ENCODE results near the gene BIRC6.
"Not testable (repeated sequence)": the region's sequence is repeated elsewhere in the genome, so short reads cannot be mapped to it uniquely, and the experiment has no call there.

Gene BIRC6

DNA sequence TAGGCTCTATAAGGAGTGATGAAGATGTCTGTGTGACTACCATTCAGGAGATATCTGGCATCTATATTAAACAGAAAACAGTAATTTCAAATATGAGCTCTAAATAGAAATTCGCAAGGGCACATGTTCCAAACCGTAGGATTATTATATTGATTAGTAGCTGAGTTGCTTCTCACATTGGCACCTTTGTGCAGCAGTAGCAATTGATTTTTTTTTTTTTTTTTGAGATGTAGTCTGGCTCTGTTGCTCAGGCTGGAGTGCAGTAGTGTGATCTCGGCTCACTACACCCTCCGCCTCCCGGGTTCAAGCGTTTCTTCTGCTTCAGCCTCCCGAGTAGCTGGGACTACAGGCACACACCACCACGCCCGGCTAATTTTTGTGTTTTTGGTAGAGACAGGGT, 12.4 kb downstream of the BIRC6 start:
- no peak for TF ChIP-seq CTCF (IDR thresholded peaks at IDR 0.05; ENCODE audit: extremely low read depth, missing control alignments)
- no peak for DNase-seq (ENCODE audit: low spot score)

DNA sequence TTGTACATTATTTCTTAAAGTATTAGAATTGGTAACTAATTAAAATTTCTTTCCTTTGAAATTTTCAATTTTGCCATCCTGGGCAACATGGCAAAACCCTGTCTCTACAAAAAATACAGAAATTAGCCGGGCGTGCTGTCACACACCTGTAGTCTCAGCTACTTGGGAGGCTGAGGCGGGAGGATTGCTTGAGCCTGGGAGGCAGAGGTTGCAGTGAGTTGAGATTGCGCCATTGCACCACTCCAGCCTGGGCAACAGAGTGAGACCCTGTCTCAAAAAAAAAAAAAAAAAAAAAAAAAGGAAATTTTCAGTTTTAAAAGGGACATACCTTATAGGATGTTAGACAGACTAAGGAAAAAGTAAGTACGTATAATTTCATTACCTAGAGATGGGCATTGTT, 14.1 kb downstream of the BIRC6 start:
- not testable (repeated sequence) for DNase-seq (ENCODE audit: low spot score)

GRCh38 chr2:32372519-32373182, 15.8 kb downstream of the BIRC6 start:
- no peak for DNase-seq (ENCODE audit: low spot score)
- TF ChIP-seq CTCF (IDR thresholded peaks at IDR 0.05; ENCODE audit: extremely low read depth, missing control alignments), result no peak

GRCh38 chr2:32375228-32375892, 18.5 kb downstream of the BIRC6 start:
- no peak for DNase-seq (ENCODE audit: low spot score)
- no peak for TF ChIP-seq CTCF (IDR thresholded peaks at IDR 0.05; ENCODE audit: extremely low read depth, missing control alignments)

DNA sequence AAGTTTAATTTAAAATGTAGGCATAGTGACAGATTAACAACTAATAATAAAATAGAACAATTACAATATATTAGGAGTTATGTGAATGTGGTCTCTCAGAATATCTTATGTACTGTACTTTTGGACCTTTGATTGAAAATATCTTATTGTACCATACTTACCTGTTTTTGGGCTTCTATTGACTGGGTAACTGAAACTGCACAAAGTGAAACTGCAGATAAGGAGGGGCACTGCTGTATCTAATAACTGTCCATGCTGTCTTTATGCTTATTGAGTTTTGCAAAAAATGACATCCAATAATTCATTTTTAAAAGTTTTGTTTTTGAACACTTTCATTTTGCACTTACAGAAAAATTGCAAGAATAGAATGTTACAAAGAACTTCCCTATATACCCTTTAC, 19.9 kb downstream of the BIRC6 start:
- no peak for TF ChIP-seq CTCF (IDR thresholded peaks at IDR 0.05; ENCODE audit: extremely low read depth, missing control alignments)

DNA sequence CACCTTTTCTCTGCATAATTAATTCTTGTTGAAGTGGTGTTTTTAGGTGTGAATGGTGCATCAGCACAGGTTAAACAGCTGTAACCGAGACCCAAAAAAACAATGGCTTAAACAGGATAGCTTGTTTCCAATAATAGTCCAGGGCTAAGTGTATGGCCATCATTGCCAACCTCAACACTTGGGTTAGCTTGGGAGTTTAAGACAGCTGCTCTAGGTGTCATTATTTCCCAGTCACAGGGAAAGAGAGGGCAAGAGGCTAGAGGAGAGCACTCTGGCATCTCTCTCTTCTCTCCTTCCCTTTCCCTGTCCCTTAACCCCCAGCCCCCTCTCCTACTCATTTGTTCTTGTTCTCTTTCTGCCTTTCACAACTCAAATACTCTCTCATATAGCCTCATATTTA, 21.1 kb downstream of the BIRC6 start:
- DNase-seq (ENCODE audit: low spot score), result no peak
- TF ChIP-seq CTCF (IDR thresholded peaks at IDR 0.05; ENCODE audit: extremely low read depth, missing control alignments), result no peak

More for the DNA sequence above, 19.9 kb downstream of the BIRC6 start:
- no peak for DNase-seq (ENCODE audit: low spot score)

GRCh38 chr2:32379352-32379751, 22.5 kb downstream of the BIRC6 start:
- no peak for DNase-seq (ENCODE audit: low spot score)
- TF ChIP-seq CTCF (IDR thresholded peaks at IDR 0.05; ENCODE audit: extremely low read depth, missing control alignments), result no peak

DNA sequence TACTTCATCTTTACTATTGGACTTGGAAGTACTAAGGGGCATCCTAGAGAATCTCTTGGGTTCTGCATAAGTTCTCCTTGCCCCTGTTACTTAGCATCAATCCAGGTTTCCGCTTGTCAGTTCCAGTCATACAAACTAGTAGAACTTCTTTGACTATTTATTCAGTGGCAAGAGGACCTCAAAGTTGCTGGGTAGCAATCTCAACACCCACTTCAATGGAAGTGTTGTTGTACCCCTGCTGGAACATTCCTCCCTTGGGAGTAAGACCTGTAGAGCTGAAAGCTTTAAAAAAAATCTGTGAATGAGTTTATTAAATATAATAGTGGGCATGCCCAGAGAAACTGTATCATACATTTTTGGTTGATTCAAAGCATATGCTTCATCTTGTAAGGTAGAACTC, 27.0 kb downstream of the BIRC6 start:
- no peak for TF ChIP-seq CTCF (IDR thresholded peaks at IDR 0.05; ENCODE audit: extremely low read depth, missing control alignments)
- no peak for DNase-seq (ENCODE audit: low spot score)
